Neural progenitor cell (in vitro differentiated cells): ENCODE measurements around the gene CYLD.

ENCODE experiments used
- EZH2 ChIP-seq: fragments of 200-600 bp; sonication (generic); IDR thresholded peaks from 2 replicates; pipeline ENCODE4 v1.6.1; 2017; ENCODE audit warnings: antibody characterized with exemption, mild to moderate bottlenecking, moderate library complexity
- EZH2phosphoT487 ChIP-seq: fragments of 200-600 bp; sonication (generic); IDR thresholded peaks from 2 replicates; pipeline ENCODE4 v1.6.1; 2017; ENCODE audit warnings: antibody characterized with exemption
- TF ChIP-seq, protein P1 (sequence below): fragments of 200-600 bp; sonication (generic); IDR thresholded peaks from 2 replicates; pipeline ENCODE4 v1.5.1; 2017; ENCODE audit warnings: antibody characterized with exemption, mild to moderate bottlenecking

DNA sequence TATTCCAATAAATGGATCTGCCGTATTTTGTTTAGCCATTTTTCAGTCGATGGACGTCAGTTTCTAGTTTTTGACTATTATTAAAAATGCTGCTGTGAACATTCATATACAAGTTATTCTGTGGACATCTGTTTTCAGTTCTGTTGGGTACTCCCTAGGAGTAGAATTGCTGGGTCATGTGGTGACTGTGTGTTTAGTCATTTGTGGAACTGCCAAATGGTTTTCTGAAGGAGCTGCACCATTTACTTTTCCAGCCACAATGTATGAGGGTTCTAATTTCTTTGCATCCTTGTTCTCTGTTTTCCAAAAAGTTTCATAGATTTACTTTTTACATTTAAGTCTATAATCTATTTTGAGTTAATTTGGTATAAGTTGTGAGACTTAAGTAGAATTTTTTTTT, 29.5 kb downstream of the CYLD start:
- TF ChIP-seq EZH2phosphoT487 = no peak
- TF ChIP-seq, protein P1, sequence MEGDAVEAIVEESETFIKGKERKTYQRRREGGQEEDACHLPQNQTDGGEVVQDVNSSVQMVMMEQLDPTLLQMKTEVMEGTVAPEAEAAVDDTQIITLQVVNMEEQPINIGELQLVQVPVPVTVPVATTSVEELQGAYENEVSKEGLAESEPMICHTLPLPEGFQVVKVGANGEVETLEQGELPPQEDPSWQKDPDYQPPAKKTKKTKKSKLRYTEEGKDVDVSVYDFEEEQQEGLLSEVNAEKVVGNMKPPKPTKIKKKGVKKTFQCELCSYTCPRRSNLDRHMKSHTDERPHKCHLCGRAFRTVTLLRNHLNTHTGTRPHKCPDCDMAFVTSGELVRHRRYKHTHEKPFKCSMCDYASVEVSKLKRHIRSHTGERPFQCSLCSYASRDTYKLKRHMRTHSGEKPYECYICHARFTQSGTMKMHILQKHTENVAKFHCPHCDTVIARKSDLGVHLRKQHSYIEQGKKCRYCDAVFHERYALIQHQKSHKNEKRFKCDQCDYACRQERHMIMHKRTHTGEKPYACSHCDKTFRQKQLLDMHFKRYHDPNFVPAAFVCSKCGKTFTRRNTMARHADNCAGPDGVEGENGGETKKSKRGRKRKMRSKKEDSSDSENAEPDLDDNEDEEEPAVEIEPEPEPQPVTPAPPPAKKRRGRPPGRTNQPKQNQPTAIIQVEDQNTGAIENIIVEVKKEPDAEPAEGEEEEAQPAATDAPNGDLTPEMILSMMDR = no peak
- TF ChIP-seq EZH2 = no peak
